ENCODE results near the gene ALK.
"Not testable (repeated sequence)": the region's sequence is repeated elsewhere in the genome, so short reads cannot be mapped to it uniquely, and the experiment has no call there.

The ALK gene

DNA sequence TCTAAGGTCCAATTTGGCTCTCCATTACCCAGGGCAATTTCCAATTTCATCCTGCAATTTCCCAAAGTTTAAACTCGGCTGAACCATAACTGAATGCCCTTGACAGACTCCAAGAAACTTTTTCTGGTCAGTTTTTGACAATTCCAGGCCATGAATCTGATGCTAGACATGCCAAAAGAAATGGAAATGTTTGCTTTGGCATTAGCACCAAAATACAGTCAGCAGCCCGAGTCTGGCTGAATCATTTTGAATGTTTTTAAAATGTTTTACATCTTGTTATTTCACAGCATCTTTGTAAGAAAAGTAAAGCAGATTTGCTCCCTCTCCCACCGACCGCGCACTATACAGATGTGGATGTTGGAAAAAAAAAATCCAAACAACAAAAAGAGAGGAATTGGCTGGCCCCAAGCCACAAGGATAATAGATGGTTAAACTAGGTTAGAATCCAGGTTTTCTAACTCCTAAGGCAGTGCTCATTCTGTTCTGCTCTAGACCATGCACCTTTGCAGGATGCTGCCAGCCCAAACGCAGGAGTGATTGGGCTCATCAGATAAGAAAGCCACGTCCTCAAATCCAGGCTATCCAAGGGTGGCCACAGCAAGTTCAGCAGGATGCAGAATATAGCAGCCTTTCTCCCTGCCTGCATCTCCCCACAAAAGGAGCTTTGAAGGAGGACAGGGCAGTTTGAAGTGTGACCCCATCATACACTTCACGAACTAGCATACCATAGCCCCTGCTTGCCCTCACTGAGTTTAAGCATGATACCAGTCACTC is 167.5 kb downstream of the ALK start:
- DNase-seq, result no peak

DNA sequence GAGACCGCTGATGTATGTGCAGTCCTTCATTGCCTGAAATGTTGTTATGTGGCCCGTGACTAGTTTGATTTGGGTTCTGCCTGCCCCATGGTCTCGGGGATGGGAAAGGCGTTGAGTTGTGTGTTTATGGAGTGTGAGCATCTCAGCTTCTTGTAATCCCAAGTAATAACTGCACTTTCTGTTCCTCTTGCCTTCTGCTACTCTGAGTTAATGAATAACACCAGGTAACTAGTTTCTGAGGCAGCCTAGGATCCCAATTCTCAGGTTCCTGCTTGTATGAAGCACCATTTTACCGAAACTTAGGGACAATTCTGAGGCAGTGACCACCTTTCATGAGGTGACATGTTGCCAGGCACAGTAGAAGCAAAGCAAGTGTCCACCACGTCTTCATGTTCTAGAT is 170.0 kb downstream of the ALK start:
- no peak for DNase-seq

DNA sequence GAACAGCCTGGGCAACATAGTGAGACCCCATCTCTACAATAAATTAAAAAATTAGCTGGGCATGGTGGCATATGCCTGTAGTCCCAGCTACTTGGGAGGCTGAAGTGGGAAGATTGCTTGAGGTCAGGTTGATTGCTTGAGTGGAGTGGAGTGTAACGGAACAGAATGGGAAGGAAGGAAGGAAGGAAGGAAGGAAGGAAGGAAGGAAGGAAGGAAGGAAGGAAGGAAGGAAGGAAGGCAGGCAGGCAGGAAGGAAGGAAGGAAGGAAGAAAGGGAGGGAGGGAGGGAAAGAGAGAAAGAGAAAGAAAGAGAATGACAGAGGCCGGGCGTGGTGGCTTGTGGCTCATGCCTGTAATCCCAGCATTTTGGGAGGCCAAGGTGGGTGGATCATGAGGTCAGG is 170.9 kb downstream of the ALK start:
- DNase-seq, result not testable (repeated sequence)

DNA sequence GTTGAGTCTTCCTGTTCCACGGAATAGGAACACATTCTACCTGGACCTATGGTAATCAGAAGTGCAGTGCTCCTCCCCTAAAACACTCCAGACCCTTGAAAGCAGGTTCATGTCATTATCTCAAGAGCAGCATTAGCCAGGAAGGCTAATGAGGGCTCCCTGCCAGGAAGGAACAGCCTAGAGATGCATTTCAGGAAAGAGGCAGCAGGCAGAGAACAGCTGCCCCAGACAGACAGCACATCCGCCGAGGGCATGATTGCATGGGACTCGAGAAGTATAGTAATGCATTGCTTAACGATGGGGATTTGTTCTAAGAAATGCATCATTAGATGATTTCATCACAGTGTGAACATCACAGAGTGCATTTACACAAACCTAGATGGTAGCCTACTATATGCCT is 171.5 kb downstream of the ALK start:
- no peak for DNase-seq

DNA sequence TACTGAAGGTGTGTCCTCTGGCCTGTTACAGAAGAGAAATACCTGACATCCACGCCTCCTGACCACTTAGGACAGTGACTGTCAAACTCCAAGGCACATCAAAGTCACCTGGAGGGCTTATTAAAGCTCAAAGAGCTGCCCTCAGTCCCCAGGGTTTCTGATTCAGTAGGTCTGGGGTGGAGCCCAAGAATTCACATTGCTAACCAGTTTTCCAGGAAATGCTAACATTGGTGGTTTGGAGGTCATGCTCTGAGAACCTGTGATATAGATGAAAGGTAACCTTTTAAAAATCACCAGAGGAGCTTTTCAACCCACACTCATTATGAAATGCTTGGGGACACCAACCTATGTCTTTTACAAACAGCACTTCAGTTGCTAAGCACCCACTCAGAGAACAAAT is 172.3 kb downstream of the ALK start:
- no peak for DNase-seq

DNA sequence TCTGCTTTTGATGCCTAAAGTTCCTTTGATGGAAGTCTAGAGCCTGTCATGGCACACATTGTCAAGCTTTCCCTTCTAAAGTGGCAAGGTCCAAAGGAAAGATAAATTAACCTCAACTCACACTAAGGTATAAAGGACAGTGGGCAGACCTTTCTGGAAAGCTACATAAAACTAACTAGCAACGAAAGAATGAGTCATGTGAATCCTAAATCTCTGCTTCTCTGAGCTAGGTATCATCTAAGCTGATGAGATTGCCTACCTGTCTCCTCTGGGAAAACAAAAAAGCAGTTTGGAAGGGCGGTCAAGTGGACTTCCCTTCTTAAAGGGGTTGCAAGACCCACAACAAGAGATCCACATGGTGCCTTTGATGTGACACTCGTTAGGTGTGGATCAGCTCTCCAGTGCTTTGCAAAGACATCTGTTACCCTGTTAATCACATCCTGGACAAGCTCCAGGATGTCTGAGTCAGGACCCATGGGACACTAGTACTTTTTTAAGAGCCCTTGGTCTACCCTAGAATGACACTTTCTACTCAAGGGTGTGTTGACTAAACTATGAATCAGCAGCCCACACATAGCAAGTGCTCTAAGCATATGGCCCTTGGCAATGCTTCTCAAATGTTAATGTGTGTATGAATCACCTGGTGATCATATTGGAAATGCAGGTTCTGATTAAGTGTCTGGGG is 173.5 kb downstream of the ALK start:
- DNase-seq, result no peak

DNA sequence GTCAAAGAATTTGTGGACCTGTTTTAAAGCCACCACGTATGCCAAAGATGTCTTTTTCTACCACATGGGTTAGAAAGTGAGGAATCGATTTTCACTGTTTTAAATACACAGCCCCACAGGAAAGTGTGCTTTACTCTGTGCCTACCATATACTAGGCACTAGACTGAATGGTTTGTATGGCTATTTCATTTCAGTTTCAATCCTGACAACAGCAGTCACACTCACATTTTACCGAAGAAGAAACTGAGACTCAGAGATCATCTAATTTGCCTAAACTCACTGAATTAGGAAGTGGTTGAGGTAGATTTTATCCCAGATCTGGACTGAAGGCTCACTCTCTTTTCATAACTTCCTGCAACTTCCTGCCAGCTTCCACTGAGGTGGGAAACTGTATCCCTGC is 176.4 kb downstream of the ALK start:
- DNase-seq, result no peak

DNA sequence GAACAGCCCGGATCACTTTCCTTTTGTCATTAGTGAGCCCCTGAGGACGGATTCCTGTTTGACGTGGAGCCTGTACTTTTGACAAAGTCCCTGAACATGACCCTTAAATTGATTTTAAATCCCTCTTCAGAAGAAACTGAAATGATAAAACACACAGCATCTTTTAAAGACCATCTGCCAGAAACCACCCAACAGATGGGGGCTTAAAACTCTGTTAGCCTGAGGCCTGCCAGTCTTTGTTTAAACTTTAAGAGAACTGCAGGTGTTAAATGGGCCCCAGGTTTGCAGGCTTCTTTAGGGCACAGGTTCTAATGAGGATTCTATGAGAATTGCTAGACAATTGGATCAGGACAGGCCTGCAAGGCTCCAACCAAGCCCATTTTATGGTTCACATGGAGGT is 177.9 kb downstream of the ALK start:
- no peak for DNase-seq

DNA sequence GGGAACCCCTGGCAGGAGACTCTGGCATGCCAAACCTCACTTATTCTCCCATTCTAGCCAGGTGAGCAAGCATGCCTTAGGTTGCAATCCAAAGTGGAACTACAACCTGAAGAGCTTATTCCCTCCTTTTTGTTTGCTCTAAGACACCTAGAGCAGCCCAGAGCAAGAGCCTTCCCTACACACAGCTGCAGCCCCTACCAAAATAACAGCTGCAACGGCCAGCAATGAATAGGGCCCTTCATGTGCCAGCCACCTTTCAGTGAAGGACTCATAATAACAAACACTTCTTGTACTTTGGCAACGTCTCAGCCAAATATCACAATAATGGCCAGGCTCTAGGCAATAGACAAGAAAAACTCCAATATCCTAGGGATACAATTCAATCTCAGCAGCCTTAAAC is 178.7 kb downstream of the ALK start:
- no peak for DNase-seq

DNA sequence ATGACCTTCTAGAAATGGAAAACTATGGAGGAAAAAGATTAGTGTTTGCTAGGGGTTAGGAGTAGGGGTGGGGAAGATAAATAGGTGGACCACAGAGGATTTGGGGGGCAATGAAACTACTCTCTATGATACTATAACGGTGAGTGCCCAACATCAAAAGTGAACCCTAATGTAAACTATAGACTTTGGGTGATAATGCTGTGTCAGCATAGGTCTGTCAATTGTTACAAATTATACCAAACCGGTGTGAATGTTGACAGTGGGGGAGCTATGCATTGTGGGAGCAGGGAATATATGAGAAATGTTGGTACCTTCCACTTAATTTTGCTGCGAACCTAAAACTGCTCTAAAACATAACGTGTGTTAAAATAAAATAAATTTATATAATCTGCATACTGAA is 180.3 kb downstream of the ALK start:
- DNase-seq, result no peak

DNA sequence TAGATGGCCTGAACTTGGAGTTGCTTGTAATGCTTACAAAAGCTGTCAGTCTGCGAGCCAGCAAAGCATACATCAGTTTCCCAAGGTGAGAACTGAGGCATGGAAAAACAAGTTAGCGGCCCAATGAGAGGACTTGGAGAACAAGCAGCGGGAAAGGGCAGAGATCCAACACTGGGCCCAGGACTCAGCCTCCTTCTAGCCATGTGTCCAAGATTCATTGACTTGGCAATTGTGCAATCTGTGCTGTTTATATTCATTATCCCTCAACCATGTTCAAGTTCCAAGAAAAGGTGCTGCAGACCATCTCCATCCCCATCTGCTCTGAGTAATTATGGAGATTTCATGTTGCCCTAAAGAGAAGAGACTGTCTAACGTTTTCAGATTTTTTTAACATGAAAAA is 187.4 kb downstream of the ALK start:
- no peak for DNase-seq

DNA sequence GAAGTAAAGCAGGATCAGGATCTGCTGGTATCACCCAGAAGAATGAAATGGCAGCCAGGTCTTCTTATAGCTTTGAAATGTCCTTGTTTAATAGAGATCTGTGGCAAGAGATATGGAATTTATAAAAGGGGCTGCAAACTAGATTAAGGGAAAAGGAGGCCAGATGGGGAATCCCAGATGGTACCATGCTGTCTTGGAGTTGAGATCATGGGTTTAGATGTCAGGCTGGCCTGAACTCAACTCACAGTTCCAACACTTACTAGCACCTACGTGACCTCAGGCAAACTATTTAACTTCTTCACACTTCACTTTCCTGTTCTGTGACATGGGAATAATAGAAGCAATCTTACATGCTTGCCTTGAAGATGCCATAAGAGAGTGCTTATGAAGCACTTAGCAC is 188.2 kb downstream of the ALK start:
- no peak for DNase-seq

DNA sequence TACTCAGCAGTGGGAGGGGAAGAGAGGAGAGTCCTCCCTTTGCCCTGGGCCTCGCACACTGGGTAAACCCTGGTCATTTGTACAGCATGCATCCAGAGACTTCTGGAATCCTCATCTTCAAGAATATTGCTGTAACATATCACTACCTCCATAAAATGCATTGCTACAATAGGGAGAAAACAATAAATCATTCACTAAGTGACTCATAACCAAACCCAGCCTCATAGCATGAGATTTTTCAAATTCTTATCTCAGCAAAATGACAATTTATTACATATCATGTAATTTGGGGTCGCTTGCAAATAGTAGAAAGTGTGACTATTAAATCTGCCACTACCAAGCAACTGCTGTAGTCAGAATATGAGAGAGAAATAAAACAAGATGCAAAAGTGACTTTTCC is 189.4 kb downstream of the ALK start:
- DNase-seq, result no peak

DNA sequence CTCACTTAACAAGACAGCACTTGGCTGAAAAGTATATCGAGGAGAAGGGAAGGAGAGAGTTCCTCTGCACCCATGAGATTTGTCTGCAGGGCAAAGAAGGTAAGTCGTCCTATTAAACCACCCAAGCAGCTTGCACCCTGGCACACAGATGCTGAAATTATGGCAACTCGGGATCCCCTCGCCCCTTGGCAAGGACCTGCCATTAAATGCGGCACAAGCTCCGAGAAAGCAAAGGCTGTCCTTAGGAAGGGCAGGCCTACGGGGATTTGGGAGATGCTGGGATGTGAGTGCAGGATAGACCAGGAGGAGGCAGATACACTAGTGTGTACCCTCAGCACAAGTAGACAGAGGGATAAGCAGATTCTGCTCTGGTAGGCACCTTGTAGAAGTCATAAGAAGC is 191.5 kb downstream of the ALK start:
- DNase-seq, result no peak

DNA sequence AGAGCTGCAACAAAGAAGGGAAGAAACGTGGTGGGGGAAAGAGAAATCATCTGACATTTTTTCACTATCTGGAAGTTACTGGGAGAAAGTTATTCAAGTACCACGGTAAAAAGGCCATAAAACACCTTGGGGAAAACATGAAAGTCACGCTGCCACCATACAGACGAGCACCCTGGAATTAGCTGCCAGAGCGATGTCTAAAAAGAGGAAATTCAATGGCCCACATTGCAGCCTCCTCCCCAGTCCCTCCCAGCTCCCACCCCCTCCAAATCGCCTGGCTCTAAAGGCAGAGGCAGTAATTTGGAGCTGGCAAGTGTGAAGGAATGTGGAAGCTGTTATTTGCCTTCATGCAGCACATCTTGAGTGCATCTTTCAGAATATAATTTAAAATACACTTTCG is 192.0 kb downstream of the ALK start:
- DNase-seq, result no peak

DNA sequence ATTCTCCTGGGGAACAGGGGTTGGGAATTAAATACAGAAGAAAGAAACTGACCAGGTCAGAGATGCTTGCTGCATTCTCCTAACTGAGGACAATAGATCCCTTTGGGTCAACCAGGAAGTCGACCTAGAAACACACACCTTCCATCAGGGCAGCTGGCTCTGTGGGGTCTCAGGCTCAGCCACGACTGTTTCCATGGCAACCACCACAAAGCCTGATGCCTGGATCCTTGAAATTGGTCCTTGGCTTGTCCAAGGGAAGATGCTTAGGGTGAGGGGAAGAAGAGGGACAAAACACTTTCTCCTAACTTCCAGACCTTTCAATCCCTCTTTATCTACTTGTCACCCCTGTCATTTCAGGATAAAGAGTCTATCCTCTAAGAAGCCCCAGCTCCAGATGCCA is 194.4 kb downstream of the ALK start:
- no peak for DNase-seq

DNA sequence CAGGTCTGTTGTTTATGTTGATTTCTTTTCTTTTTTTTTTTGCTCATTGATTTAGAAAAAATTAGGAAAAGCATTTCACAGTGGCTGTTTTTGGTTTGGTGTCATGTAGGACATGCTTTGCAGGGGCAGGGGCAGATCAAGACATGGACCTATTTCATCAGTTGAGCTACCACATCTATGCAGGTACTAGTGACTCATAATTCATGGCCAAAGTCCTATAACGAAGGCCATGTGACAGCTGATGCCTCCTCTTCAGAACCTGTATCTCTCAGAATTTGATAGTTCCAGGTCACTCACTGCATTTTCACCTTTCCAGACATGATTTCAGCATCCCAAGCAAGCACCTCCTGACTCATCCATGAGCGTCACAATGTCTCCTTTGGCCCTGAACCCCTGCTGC is 195.8 kb downstream of the ALK start:
- no peak for DNase-seq

DNA sequence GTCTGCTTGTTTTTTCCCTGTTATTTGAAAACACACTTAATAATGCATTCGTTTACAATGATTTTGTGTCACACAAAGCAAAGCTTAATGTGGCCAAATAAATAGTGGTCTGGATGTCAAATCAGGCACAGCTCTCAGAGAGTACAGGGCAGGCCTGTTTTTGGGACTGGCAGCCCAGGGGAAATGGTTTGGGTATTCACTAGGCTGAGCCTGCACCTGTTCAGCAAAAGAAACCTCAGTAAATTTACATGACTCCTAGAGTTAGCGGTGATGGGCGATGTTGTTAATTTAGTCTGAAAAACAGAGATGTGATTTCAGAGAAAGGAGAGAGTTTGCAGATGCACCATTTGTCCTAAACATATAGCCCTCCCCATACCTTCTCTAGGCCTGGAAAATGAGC is 197.1 kb downstream of the ALK start:
- no peak for DNase-seq

DNA sequence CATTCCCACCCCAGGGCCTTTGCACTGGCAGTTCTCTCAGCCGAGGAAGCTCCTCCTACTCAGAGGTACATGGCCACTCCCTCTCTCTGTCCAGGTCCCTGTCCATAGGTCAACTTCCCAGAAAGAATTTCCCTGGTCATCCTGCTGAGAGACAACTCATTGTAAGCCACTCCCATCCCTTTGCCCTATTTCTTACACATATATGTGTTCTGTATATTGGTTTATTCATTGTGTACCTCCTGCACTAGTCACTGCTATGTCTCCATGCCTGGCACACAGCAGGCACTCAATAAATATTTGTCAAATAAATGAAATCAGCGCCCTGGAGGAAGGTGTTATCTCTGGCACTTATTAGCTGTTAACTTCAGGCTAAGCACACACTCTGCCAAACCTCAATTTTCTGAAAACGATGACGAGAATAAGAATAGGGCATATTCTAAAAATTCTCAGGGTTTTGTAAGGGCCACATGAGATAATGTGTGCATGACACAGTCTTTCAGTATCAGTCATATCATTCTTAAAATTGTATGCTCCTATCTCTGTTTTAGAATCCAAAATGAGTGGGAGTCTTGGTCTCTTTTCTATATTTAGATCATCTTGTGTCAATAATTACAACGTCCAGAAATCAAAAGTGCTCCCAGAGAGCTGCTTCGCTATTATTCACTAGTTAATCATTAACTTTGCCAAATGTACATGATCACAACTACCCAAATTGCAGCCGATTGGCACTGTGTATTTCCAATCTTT is 198.0 kb downstream of the ALK start:
- no peak for DNase-seq

DNA sequence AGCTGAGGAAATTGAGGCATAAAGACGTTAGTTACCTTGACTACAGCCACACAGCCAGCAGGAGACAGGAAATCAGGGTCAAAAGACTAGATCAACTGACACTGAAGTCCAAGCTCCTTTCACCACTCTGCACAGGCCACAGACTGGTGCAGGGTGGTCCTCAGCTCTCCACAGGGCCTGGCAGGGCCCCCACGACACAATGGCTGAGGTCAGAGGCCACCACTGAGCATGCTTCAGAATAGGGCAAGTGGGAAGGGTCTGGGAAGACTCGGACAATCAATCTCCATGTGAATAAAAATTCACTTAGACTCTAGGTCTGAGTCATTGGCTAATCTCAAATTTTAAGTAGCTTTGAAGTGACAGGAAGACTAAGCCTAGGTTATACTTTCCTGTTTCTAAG is 201.7 kb downstream of the ALK start:
- no peak for DNase-seq

DNA sequence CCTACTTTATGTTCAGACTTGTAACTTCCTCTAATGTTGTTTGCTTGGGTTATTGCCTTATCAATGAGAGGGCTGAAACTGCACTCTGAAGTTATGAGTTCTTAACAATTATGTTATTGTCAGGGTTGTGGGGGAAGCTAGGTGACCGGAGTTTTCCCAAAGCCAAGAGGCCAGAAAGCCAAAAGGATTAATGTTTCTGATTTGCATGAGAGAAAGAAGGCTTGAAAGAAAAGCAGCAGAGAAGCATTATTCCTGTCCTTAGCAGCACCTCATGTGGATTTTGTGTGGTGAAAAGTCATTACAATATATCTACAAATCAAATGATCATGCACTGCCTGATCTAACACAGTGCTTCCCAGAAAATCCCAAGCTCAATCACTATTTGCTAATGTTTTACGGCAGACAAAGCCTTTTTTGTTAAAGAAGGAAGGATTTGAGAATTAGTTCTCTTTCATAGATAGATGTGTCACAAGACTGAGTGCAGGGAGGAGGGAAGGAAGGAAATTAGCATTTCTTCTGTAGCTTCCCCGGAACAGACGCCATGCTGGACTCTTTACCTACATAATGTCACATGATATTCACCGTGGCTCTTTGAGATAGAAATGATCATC is 203.2 kb downstream of the ALK start:
- DNase-seq, result no peak

DNA sequence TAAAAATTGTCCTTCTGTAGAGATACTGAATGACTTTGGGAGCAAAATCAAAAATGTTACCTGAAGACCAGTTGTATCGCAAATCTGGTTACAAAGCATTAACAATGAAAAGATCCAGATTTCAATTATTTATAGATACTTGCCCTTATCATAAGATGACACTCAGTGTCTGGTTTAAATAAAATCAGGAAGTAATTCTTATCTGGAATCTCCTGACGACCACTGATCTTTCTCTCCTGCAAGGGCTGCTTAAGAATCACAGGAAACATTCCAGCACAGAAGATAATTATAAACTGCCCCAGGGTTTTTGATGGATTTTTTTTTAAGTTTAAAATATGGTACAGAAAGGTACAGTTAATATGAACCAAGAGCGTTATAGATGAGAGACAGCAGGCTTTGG is 205.7 kb downstream of the ALK start:
- no peak for DNase-seq

DNA sequence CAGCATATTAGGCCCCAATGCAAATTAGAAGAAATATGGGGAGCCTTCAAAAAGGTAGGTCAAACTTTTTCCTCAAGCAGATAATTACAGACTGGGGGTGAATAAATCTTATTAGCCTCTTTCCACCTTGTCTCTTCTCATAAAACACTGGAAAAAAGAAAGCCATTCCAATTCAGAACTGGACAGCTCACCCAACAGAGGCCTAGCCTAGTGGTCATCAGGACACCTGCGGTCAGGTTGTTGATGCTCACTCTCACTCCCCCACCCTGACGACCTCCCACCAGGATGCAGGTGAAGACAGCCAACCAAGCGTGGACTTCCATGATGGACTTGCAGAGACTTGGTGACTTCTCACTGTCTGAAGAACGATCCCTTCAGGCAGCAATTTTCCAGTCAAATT is 207.1 kb downstream of the ALK start:
- no peak for DNase-seq

DNA sequence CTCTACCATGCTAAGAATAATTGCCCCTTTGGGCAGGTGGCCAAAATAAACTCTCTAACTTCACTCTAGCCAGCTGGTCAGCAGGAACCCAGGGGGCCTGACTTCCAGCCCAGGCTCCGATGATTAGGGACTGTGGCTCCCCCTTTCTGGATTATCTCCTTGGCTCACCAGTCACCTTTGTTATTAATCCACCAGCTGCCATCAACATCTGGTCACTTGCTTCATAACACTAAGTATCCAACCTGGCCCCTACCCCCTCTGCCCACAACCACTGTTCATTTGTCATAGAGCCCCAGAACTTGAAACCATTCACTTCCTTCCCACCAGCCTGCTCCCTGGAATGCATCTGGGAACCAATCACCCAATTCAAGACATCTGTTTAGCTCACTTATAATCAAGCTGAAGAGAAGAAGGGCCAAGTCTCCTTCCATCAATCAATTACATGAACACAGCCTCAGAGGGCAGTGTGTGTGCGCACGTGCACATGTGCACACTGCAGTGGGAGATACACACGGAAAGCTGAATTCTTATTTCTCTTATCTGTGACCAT is 215.1 kb downstream of the ALK start:
- DNase-seq, result no peak

All from NCI-H2081 treated with DMSO at 0.1 percent for 48 hours (cell line).